ENCODE data around the gene ERCC1. TPM values are rescaled to one million over a fixed set of nuclear protein-coding genes. Genes with fewer than 3 reads are reported as not detected.

The ERCC1 gene
- total RNA-seq, 1 experiment from 2014 or later = 158 TPM

DNA sequence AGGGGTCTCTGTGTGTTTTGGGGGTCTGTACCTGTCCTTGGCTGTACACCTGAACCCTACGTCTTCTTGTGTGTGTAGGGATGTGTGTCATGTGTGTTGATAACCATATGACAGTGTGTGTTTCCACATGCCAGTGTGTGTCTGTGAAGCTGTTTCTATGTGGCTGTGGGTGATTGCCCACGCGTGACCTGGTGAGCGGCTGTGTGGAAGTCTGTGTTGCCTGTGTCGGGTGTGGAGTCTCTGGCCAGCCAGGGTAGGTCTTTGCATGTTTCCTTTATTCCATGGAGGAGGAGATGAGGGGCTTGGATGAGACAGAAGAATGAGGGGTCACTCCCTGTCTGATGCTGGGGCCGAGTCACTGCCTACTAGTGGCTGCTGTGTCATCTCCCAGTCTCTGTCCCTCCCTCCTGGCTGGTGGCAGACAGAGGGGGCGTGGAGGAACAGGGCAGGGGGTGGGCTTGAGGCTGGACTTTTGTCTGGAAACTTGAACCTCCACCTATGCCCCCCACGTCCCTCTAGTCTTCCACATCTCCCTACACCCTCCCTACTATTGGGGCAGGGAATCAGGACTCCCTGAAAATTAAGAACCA, 41.2 kb upstream of the ERCC1 start:
- ChIA-PET CTCF (no interaction called here), POLR2A (ENCODE audit: low non-redundant PET) (interaction anchor here (0.6 kb wide), 1 partner anchor 66 kb away, joined by 17 read pairs; no protein-coding TSS in a partner anchor)
- Histone ChIP-seq H3K9me3 (ENCODE audit: low read depth, low read length, poor library complexity, severe bottlenecking) (no peaks in the 10 kb centered on the region), H3K27ac (ENCODE audit: low read depth, low read length, poor library complexity, severe bottlenecking) (no peak overlapping the region), H3K4me3 (ENCODE audit: low read depth, low read length, poor library complexity, severe bottlenecking) (no peak overlapping the region), H3K27me3 (replicated peaks; ENCODE audit: insufficient read depth, low read depth, low read length, poor library complexity) (no peaks in the 10 kb centered on the region), H3K36me3 (ENCODE audit: insufficient read depth, low read length, poor library complexity, severe bottlenecking) (no peaks in the 10 kb centered on the region), H3K4me1 (ENCODE audit: insufficient read depth, low read length, poor library complexity, severe bottlenecking) (no peaks in the 10 kb centered on the region)
- intact Hi-C loops (cut with micrococcal nuclease; ENCODE audit: unreplicated experiment) = no loop called here
- DNase-seq (ENCODE audit: low spot score) = no peak
- BruUV-seq (replicated peaks) = no TSS peak
- no peak for TF ChIP-seq EZH2 (IDR thresholded peaks at IDR 0.05; ENCODE audit: borderline replicate concordance, low read depth, low read length, poor library complexity, severe bottlenecking)
- TF ChIP-seq, protein P1, sequence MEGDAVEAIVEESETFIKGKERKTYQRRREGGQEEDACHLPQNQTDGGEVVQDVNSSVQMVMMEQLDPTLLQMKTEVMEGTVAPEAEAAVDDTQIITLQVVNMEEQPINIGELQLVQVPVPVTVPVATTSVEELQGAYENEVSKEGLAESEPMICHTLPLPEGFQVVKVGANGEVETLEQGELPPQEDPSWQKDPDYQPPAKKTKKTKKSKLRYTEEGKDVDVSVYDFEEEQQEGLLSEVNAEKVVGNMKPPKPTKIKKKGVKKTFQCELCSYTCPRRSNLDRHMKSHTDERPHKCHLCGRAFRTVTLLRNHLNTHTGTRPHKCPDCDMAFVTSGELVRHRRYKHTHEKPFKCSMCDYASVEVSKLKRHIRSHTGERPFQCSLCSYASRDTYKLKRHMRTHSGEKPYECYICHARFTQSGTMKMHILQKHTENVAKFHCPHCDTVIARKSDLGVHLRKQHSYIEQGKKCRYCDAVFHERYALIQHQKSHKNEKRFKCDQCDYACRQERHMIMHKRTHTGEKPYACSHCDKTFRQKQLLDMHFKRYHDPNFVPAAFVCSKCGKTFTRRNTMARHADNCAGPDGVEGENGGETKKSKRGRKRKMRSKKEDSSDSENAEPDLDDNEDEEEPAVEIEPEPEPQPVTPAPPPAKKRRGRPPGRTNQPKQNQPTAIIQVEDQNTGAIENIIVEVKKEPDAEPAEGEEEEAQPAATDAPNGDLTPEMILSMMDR (conservative IDR thresholded peaks at IDR 0.05; ENCODE audit: low read depth, low read length) = no peak

DNA sequence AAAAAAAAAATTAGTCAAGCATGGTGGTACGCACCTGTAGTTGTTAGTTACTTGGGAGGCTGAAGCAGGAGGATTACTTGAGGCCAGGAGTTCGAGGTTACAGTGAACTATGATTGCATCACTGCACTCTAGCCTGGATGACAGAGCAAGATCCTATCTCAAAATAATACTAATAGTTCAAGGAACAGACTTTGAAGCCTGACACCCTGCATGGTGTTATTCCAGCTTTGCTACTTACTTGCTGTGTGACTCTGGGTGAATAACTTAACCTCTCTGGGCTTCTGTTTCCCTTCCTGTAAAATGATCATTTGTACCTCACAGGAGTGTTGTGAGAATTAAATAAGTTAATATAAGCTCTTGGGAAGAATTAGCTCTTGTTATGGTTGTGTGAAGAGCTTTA, 40.6 kb upstream of the ERCC1 start:
- H3K27me3 ChIP-seq (replicated peaks; ENCODE audit: insufficient read depth, low read depth, low read length, poor library complexity) = no peaks in the 10 kb centered on the region
- no peak for DNase-seq (ENCODE audit: low spot score)
- CTCF ChIA-PET = no interaction called here
- TF ChIP-seq, protein P1 (conservative IDR thresholded peaks at IDR 0.05; ENCODE audit: low read depth, low read length) = no peak
- TF ChIP-seq EZH2 (IDR thresholded peaks at IDR 0.05; ENCODE audit: borderline replicate concordance, low read depth, low read length, poor library complexity, severe bottlenecking) = no peak
- no peak overlapping the region for H3K27ac ChIP-seq (ENCODE audit: low read depth, low read length, poor library complexity, severe bottlenecking)
- no peaks in the 10 kb centered on the region for H3K4me1 ChIP-seq (ENCODE audit: insufficient read depth, low read length, poor library complexity, severe bottlenecking)
- no peaks in the 10 kb centered on the region for H3K9me3 ChIP-seq (ENCODE audit: low read depth, low read length, poor library complexity, severe bottlenecking)
- H3K36me3 ChIP-seq (ENCODE audit: insufficient read depth, low read length, poor library complexity, severe bottlenecking) = no peaks in the 10 kb centered on the region
- POLR2A ChIA-PET (ENCODE audit: low non-redundant PET) = interaction anchor here (0.6 kb wide), 1 partner anchor 66 kb away, joined by 17 read pairs; no protein-coding TSS in a partner anchor
- intact Hi-C loops (cut with micrococcal nuclease; ENCODE audit: unreplicated experiment) = no loop called here
- no TSS peak for BruUV-seq (replicated peaks)
- H3K4me3 ChIP-seq (ENCODE audit: low read depth, low read length, poor library complexity, severe bottlenecking) = no peak overlapping the region

DNA sequence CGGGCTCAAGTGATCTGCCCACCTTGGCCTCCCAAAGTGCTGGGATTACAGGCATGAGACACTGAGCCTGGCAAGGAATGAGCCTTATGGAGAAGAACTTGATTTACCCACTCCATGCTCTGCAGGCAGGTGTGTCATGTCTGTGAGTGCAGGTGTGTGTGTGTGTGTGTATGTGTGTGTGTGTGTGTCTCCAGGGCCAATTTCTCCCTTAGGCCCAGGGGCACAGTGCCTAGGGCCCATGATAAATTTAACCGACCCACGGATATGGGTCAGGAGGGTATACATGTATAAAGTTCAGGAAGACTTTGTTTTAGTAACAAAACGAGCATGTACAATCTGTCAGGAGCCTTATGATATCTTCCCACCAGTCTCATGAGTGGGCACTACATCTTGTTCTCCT, 39.5 kb upstream of the ERCC1 start:
- ChIA-PET POLR2A (ENCODE audit: low non-redundant PET) (no interaction called here), CTCF (no interaction called here)
- no peak for TF ChIP-seq EZH2 (IDR thresholded peaks at IDR 0.05; ENCODE audit: borderline replicate concordance, low read depth, low read length, poor library complexity, severe bottlenecking)
- TF ChIP-seq, protein P1 (conservative IDR thresholded peaks at IDR 0.05; ENCODE audit: low read depth, low read length) = no peak

More for the DNA sequence above, 39.5 kb upstream of the ERCC1 start:
- Histone ChIP-seq H3K4me1 (ENCODE audit: insufficient read depth, low read length, poor library complexity, severe bottlenecking) (no peaks in the 10 kb centered on the region), H3K9me3 (ENCODE audit: low read depth, low read length, poor library complexity, severe bottlenecking) (no peaks in the 10 kb centered on the region), H3K36me3 (ENCODE audit: insufficient read depth, low read length, poor library complexity, severe bottlenecking) (no peaks in the 10 kb centered on the region), H3K4me3 (ENCODE audit: low read depth, low read length, poor library complexity, severe bottlenecking) (no peak overlapping the region), H3K27me3 (replicated peaks; ENCODE audit: insufficient read depth, low read depth, low read length, poor library complexity) (no peaks in the 10 kb centered on the region), H3K27ac (ENCODE audit: low read depth, low read length, poor library complexity, severe bottlenecking) (no peak overlapping the region)
- intact Hi-C loops (cut with micrococcal nuclease; ENCODE audit: unreplicated experiment) = no loop called here
- BruUV-seq (replicated peaks) = no TSS peak
- DNase-seq (ENCODE audit: low spot score) = no peak
